Effector CD8-positive, alpha-beta T cell (primary cell): ENCODE measurements around the gene FCRLB.
"Not testable (repeated sequence)": the region's sequence is repeated elsewhere in the genome, so short reads cannot be mapped to it uniquely, and the experiment has no call there.

Source experiments
- DNase-seq: peaks from one replicate; lab custom pipeline; 2025; lab: John Stamatoyannopoulos, UW

FCRLB gene

GRCh38 chr1:161740921-161741320, 19.6 kb downstream of the FCRLB start:
- DNase-seq: no peak

- no peak for DNase-seq
Observed at GRCh38 chr1:161743231-161743630, 21.9 kb downstream of the FCRLB start.

- DNase-seq: no peak
Observed at GRCh38 chr1:161747801-161748200, 26.5 kb downstream of the FCRLB start.

- DNase-seq: peak; percentile 63
Observed at GRCh38 chr1:161749509-161750407, 28.4 kb downstream of the FCRLB start, which contains the start of gene DUSP12. TSS of gene DUSP12 (plus strand) at chr1:161749786. CDS start at chr1:161749802, 16 bp downstream.

DNA sequence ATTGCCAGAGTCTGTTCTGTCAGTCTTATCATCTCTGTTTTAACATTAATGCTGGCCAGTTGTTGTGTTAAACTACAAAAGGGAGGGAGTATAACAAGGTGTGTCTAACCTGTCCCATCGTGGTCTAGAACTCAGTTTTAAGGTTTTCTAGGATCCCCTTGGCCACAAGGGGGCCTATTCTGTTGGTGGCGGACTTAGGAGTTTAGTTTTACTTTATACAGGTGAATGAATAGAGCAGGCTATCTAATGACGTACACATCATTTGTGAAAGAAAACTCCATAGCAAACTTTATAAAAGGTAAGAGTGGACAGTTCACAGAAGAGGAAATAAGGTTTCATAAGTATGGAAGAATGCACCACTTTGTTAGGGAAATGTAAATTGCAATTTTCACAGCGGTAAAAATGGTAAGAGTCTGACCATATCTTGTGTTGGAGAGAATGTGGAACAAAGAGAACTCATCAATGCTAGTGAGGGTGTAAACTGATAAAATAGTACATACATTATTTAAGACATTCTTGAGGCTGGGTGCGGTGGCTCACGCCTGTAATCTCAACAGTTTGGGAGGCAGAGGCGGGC, 42.3 kb downstream of the FCRLB start:
- peak; percentile 34 for DNase-seq

DNA sequence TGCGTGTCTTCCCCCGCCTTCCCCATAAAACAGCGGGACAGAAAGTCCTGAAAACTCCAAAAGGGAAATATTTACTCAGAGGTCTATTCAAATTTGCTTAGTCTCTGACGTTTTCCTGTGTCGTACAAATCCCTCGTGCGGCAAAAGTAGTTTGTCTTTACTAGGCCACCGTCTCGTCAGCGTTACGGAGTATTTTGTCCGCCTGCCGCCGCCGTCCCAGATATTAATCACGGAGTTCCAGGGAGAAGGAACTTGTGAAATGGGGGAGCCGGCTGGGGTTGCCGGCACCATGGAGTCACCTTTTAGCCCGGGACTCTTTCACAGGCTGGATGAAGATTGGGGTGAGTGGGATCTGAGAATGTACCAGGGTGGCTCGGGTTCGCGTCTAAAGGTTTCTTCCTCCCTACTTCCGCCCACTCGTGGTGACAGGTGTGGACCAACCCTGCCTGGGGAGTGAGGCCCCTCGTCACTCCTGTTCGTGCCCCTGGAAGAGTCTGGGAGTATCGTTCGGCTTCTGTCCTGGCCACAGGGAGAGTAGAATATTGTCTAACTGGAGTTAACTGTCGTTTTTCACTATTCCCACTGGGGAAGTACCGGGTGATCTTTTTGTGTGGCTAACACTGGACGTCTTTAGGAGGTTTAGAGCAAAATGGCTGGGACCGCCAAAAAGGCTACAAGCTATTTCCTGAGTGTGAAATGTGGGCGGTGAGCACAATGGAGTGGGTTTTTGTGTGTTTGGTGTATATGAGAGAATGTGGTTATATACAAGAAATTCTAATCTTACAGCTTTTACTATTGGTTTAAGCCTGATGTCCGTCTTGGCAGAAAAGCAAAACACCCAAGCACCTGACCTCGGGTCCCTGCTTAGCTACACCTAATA, 45.0 kb downstream of the FCRLB start, which contains the start of gene ATF6:
TSS of gene ATF6 (plus strand) at position 219 of the 880 bp plus-strand sequence. CDS start at position 260, 41 bp downstream.
- peak; percentile 64 for DNase-seq

- DNase-seq: no peak
Observed at GRCh38 chr1:161768461-161768860, 47.1 kb downstream of the FCRLB start.

DNA sequence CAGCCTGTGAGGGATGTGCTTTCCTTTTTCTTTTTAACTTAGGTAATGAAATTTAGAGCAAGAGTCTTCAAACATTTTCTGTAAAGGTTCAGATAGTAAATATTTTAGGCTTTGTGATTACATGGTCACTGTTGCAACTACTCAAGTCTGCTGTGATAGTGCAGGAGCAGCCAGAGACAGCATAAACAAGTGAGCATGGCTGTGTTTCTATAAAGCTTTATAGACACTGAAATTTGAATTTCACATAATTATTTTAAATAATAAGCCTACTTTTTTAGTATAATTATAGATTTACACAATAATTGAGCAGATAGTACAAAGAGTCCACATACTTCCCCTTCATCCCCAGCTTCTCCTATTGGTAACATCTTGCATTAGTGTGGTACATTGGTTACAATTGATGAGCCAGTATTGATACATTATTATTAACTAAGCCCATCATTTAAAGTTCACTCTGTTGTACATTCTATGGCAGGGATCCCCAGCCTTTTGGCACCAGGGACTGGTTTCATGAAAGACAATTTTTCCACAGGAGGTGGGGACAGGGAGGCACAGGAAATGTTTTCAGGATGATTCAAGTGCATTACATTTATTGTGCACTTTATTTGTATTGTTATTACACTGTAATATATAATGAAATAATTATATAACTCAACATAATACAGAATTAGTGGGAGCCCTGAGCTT, 47.8 kb downstream of the FCRLB start:
- no peak for DNase-seq

- not testable (repeated sequence) for DNase-seq
Observed at GRCh38 chr1:161769673-161770045, 48.3 kb downstream of the FCRLB start.

DNA sequence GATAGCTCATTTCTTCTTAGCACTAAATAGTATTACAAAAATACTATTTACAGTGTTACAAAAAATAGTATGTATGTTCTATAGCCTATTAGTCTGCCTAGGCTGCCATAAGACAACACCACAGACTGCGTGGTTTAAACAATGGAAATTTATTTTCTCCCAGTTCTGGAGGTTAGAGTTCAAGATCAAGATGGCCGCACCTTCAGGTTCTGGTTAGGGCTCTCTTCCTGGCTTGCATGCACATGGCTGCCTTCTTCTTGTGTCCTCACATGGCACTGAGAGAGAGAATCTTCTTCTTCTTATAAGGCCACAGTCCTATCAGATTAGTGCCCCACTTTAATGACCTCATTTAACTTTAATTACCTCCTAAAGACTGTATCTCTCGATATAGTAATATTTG, 48.9 kb downstream of the FCRLB start:
- no peak for DNase-seq

- no peak for DNase-seq
Observed at GRCh38 chr1:161771161-161771560, 49.8 kb downstream of the FCRLB start.

- DNase-seq: no peak
Observed at GRCh38 chr1:161771973-161772372, 50.6 kb downstream of the FCRLB start.

DNA sequence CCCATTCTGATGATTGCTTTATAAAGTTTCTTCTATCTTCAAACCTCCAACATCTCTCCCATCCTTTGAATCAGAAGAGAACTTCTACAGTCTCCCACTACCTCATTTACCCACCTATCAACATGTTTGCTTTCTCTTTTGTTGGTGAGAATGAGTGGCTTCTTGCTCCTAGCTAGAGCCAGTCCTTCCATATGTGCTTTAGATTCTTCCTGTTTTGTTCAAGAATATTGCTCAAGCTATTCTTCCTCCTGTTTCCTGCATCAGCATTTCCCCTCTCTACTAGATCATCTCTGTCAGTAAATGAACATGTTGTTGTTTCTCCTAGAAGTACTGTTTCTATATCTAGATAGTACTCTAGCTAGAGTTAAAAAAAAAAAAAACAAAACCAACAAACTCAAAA, 51.1 kb downstream of the FCRLB start:
- DNase-seq: no peak

DNA sequence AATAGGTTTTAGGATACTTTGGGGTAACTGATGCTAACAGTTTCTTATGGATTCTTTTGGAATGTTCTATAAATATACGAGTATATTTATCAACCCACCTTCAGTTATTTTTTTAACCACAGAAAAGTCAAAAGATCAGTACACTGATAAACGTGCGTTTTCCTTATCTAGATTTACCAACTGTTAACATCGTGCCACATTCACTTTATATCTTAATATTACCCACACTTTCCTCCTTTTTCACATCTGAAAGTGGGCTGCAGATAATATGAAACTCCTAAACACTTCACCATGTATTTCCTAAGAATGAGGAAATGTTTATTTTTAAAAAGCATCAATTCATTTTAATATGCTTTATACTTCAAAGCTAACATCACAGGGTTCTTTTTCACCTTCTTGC, 52.4 kb downstream of the FCRLB start:
- no peak for DNase-seq

GRCh38 chr1:161777261-161777660, 55.9 kb downstream of the FCRLB start:
- no peak for DNase-seq
